HepG2 (cell line): ENCODE measurements around the gene STX8. TPM values are rescaled to one million over a fixed set of nuclear protein-coding genes. Genes with fewer than 3 reads are reported as not detected.
A peak's percentile ranks its signal among the peaks of the same experiment; 100 is the strongest.

Experiments
- ATAC-seq: fragments of 200-7000 bp; cut with Tn5 transposase; 3 replicates; pipeline ENCODE4 v1.9.1; 2020; ENCODE audit warnings: mild to moderate bottlenecking, moderate library complexity
- BruUV-seq: library from RNA; stranded (reverse); fragments of 400-500 nt; replicated peaks from 2 replicates; lab custom pipeline; 2021; lab: Mats Ljungman, UMichigan
- CTCF ChIA-PET: fragments of 300-600 bp; formaldehyde crosslinking; extraction: SDS; loops from one replicate; lab custom pipeline; 2021; ENCODE audit warnings: low total read pairs, inconsistent platforms, low intra/inter-chr PET ratio; lab: Yijun Ruan, JAX
- POLR2A ChIA-PET: fragments of 350-600 bp; sonication (Branson Sonifier 250); formaldehyde crosslinking; loops from one replicate; lab custom pipeline; 2020; ENCODE audit warnings: antibody characterized with exemption, inconsistent platforms; lab: Yijun Ruan, JAX
- DNase-seq: peaks from one replicate; pipeline ENCODE4 v3.0.0-alpha.2; 2015; ENCODE audit warnings: low spot score
- FAIRE-seq: peaks from 3 replicates; lab custom pipeline; 2011; peaks lifted over from hg19 to GRCh38; lab: Jason Lieb, UNC
- H2AFZ ChIP-seq: one replicate; pipeline ENCODE4 v1.6.1; 2011; ENCODE audit warnings: low read length, inconsistent platforms
- H3K27ac ChIP-seq: fragments of 300-600 bp; 3 replicates; pipeline ENCODE4 v1.8.0; 2011; ENCODE audit warnings: mixed run types, mild to moderate bottlenecking, mixed read lengths, low read length, inconsistent platforms; ENCODE audit not compliant: insufficient read depth; ENCODE audit errors: extremely low read length
- H3K27me3 ChIP-seq, 2 experiments: fragments of 200-600 bp in 1 of 2; 2 replicates in 1 of 2; 3 replicates in 1 of 2; pipeline versions ENCODE4 v1.6.0 to v1.8.0; 2011; ENCODE audit warnings: low read length in 2 of 2, mild to moderate bottlenecking in 2 of 2, moderate library complexity in 2 of 2, inconsistent platforms in 1 of 2; ENCODE audit not compliant: insufficient read depth in 2 of 2, control insufficient read depth in 1 of 2
- H3K36me3 ChIP-seq, 2 experiments: fragments of 200-600 bp in 1 of 2; replicated peaks in 1 of 2; 2 replicates in 1 of 2; 3 replicates in 1 of 2; pipeline versions ENCODE4 v1.5.1 to v1.8.0; 2011; ENCODE audit warnings: low read length in 2 of 2, inconsistent platforms in 1 of 2; ENCODE audit not compliant: insufficient read depth in 2 of 2, control insufficient read depth in 1 of 2
- H3K4me1 ChIP-seq: 2 replicates; pipeline ENCODE4 v1.5.1; 2012; ENCODE audit warnings: low read length, inconsistent platforms; ENCODE audit not compliant: insufficient read depth
- H3K4me2 ChIP-seq: 2 replicates; pipeline ENCODE4 v1.6.0; 2011; ENCODE audit warnings: low read depth, low read length, inconsistent platforms
- H3K4me3 ChIP-seq, 3 experiments: fragments of 200-600 bp in 1 of 3; sonication (generic), shearing (Covaris generic) in 1 of 3; replicated peaks in 1 of 3; 2 replicates each; pipeline ENCODE4 v1.5.1; 2011 to 2016; ENCODE audit warnings: low read length in 3 of 3, inconsistent platforms in 2 of 3, low read depth in 2 of 3, mild to moderate bottlenecking in 2 of 3, control low read depth in 1 of 3, mixed read lengths in 1 of 3; ENCODE audit not compliant: insufficient read depth in 1 of 3
- H3K79me2 ChIP-seq: one replicate; pipeline ENCODE4 v1.6.1; 2011; ENCODE audit warnings: low read length, inconsistent platforms; ENCODE audit not compliant: insufficient read depth
- H3K9ac ChIP-seq: 2 replicates; pipeline ENCODE4 v1.6.0; 2011; ENCODE audit warnings: mild to moderate bottlenecking, low read depth, low read length, inconsistent platforms; ENCODE audit not compliant: insufficient read depth
- H3K9me3 ChIP-seq: 2 replicates; pipeline ENCODE4 v1.5.1; 2012; ENCODE audit warnings: mild to moderate bottlenecking, low read length
- H4K20me1 ChIP-seq: 2 replicates; pipeline ENCODE4 v1.6.0; 2011; ENCODE audit warnings: inconsistent platforms, mild to moderate bottlenecking, low read length, moderate library complexity; ENCODE audit not compliant: insufficient read depth
- CEBPB ChIP-seq: IDR thresholded peaks from 2 replicates; pipeline ENCODE4 v1.6.1; 2011; ENCODE audit warnings: low read depth, low read length, improper control_type of control experiment, borderline replicate concordance
- ELF1 ChIP-seq: sonication (generic); formaldehyde crosslinking; IDR thresholded peaks from 2 replicates; pipeline ENCODE4 v1.4.0; 2020; ENCODE audit warnings: missing genetic modification reagents
- GFI1 ChIP-seq: sonication (generic); formaldehyde crosslinking; IDR thresholded peaks from 2 replicates; pipeline ENCODE4 v1.5.0; 2020; ENCODE audit warnings: missing genetic modification reagents, mild to moderate bottlenecking, borderline replicate concordance
- IRF1 ChIP-seq: sonication (generic); formaldehyde crosslinking; IDR thresholded peaks from 2 replicates; pipeline ENCODE4 v1.4.0; 2020; ENCODE audit warnings: low read depth, mild to moderate bottlenecking, missing genetic modification reagents
- LBX2 ChIP-seq: sonication (generic); formaldehyde crosslinking; IDR thresholded peaks from 2 replicates; pipeline ENCODE4 v1.5.0; 2020; ENCODE audit warnings: missing genetic modification reagents, mild to moderate bottlenecking, borderline replicate concordance
- MXD4 ChIP-seq: IDR thresholded peaks from 2 replicates; pipeline ENCODE4 v1.6.1; 2016; ENCODE audit warnings: mild to moderate bottlenecking, missing biosample characterization, missing genetic modification reagents
- PHF21A ChIP-seq: sonication (generic); formaldehyde crosslinking; IDR thresholded peaks from 2 replicates; pipeline ENCODE4 v1.5.0; 2020; ENCODE audit warnings: mild to moderate bottlenecking, missing genetic modification reagents
- SMAD3 ChIP-seq: sonication (generic); formaldehyde crosslinking; IDR thresholded peaks from 2 replicates; pipeline ENCODE4 v1.4.0; 2020; ENCODE audit warnings: missing genetic modification reagents
- SRSF4 ChIP-seq: fragments of 200-400 bp; formaldehyde crosslinking; IDR thresholded peaks from one replicate; pipeline ENCODE4 v1.6.1; 2018; ENCODE audit warnings: mild to moderate bottlenecking, low read depth, low read length, moderate library complexity; ENCODE audit not compliant: poor library complexity, severe bottlenecking
- TOE1 ChIP-seq: sonication (generic); formaldehyde crosslinking; IDR thresholded peaks from 2 replicates; pipeline ENCODE4 v1.4.0; 2020; ENCODE audit warnings: mild to moderate bottlenecking, missing genetic modification reagents
- ZNF124 ChIP-seq: sonication (generic); formaldehyde crosslinking; IDR thresholded peaks from 2 replicates; pipeline ENCODE4 v1.4.0; 2020; ENCODE audit warnings: missing genetic modification reagents
- ZNF263 ChIP-seq: sonication (generic); formaldehyde crosslinking; IDR thresholded peaks from 2 replicates; pipeline ENCODE4 v1.4.0; 2020; ENCODE audit warnings: missing genetic modification reagents
- ZNF275 ChIP-seq: sonication (generic); formaldehyde crosslinking; IDR thresholded peaks from 2 replicates; pipeline ENCODE4 v1.8.0; 2022; ENCODE audit warnings: missing genetic modification reagents, mild to moderate bottlenecking, inconsistent platforms, borderline replicate concordance
- ZNF431 ChIP-seq: sonication (generic); formaldehyde crosslinking; IDR thresholded peaks from 2 replicates; pipeline ENCODE4 v1.9.0; 2022; ENCODE audit warnings: missing genetic modification reagents, low read depth, mild to moderate bottlenecking, borderline replicate concordance
- ZNF510 ChIP-seq: sonication (generic); formaldehyde crosslinking; IDR thresholded peaks from 2 replicates; pipeline ENCODE4 v1.4.0; 2020; ENCODE audit warnings: low read depth, mild to moderate bottlenecking, missing genetic modification reagents
- WGBS: methylation state at CpG from one replicate; pipeline ENCODE4 v1.1.6; 2017; ENCODE audit warnings: low lambda C conversion rate; 5-methylcytosine and 5-hydroxymethylcytosine counted together
- in situ Hi-C: cut with HindIII; loops from 2 replicates; pipeline ENCODE4 v1.10.0; 2017; ENCODE audit warnings: low pct_unique_long_range_greater_than_20kb; ENCODE audit not compliant: extremely low pct_ligation_motif_present
- intact Hi-C: fragments of 100-400 bp; cut with micrococcal nuclease; formaldehyde crosslinking; loops from one replicate; pipeline ENCODE4 v1.10.0; 2022; ENCODE audit not compliant: unreplicated experiment
- polyA plus RNA-seq, 8 experiments: library from polyadenylated mRNA; depleted of rRNA in 3 of 8; stranded (reverse) in 7 of 8; unstranded in 1 of 8; fragments of >200 nt; fragmentation: Illumina TruSeq in 4 of 8; extraction: Trizol in 4 of 8; gene quantifications; 2 replicates each; pipeline versions ENCODE4 v1.2.1 to v1.2.3, GENCODE V29; 2011 to 2016; ENCODE audit warnings: low read depth in 4 of 8, missing spikeins in 1 of 8, mixed read lengths in 1 of 8; ENCODE audit not compliant: insufficient read depth in 1 of 8
- total RNA-seq, 5 experiments: library from RNA; depleted of rRNA; stranded (reverse); fragments of >200 nt; fragmentation: Illumina TruSeq; extraction: Trizol; gene quantifications; 2 replicates each; pipeline ENCODE4 v1.2.3, GENCODE V29; 2016; ENCODE audit warnings: low read depth in 1 of 5
- TF ChIP-seq, protein P1 (sequence below): sonication (generic); formaldehyde crosslinking; IDR thresholded peaks from 2 replicates; pipeline ENCODE4 v1.4.0; 2020; ENCODE audit warnings: missing genetic modification reagents

STX8 gene
- total and polyA plus RNA-seq, 2 of the 13 experiments (the other 11 are each of a cell fraction or from before 2014, with no cell fraction given), result 36.4 to 53.6 TPM

DNA sequence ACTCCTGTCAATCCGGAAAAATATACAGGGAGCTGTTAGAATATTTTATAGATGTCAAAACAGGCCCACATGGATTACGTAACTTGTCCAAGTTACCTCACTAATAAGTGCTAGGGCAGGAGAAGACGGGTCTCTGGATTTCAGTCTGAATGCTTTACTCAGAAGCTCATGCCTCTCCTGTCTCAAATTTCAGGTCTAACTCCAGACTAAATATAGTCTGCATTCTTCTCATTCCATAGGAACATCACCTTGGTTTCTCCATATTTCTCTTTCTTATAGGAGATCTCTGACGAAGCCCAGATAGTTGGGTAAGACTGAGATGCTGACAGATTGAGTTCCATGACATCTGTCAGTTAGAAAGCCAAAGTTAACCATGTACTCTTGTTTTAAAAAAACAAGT is 174.2 kb downstream of the STX8 start:
- CTCF ChIA-PET, result no interaction called here
- intact Hi-C loops, result no loop called here
- Histone ChIP-seq H2AFZ (no peak overlapping the region), H3K4me1 (no peaks in the 10 kb centered on the region), H3K27me3 (no peaks in the 10 kb centered on the region), H3K79me2 (no peaks in the 10 kb centered on the region), H3K36me3 (no peaks in the 10 kb centered on the region), H3K27ac (no peak overlapping the region), H3K9ac (no peak overlapping the region), H4K20me1 (no peaks in the 10 kb centered on the region), H3K4me3 (no peak overlapping the region), H3K9me3 (no peaks in the 10 kb centered on the region), H3K4me2 (no peak overlapping the region)
- POLR2A ChIA-PET, result no interaction called here
- in situ Hi-C loops, result loop anchor here (10.0 kb wide), 1 partner anchor 113 kb away; no protein-coding TSS in a partner anchor
- TF ChIP-seq IRF1 (CRISPR knock-in tag), result no peak
- TF ChIP-seq ELF1, result no peak
- peak; percentile 78 for TF ChIP-seq CEBPB
- no peak for TF ChIP-seq GFI1 (CRISPR knock-in tag)
- ATAC-seq (no peak), DNase-seq (no peak), FAIRE-seq (no peak)
- WGBS, result 87% methylated on average over 4 of the region's 4 CpGs
- no TSS peak for BruUV-seq

GRCh38 chr17:9389111-9389527 is 186.5 kb downstream of the STX8 start:
- WGBS, result 87% methylated on average over 3 of the region's 3 CpGs
- Histone ChIP-seq H3K36me3 (no peaks in the 10 kb centered on the region; a peak in 1 of 5 replicates), H3K4me2 (no peak overlapping the region), H3K4me1 (0 out of 2 replicates have a peak, but pooled peaks cover 7% of the 10 kb centered on the region), H3K27me3 (no peaks in the 10 kb centered on the region), H3K27ac (no peak overlapping the region), H3K4me3 (no peak overlapping the region), H3K9ac (no peak overlapping the region), H4K20me1 (no peaks in the 10 kb centered on the region), H2AFZ (no peak overlapping the region), H3K9me3 (peaks cover 10% of the 10 kb centered on the region), H3K79me2 (no peaks in the 10 kb centered on the region)
- FAIRE-seq (no peak), DNase-seq (peak; percentile 4), ATAC-seq (no peak)
- BruUV-seq, result no TSS peak
- POLR2A ChIA-PET, result no interaction called here
- in situ Hi-C loops, result no loop called here
- intact Hi-C loops, result no loop called here
- CTCF ChIA-PET, result no interaction called here
- TF ChIP-seq ZNF431 (no peak), ZNF263 (CRISPR knock-in tag) (no peak), ZNF510 (CRISPR knock-in tag) (no peak), LBX2 (no peak), SMAD3 (CRISPR knock-in tag) (no peak), ZNF124 (no peak), MXD4 (CRISPR knock-in tag) (no peak), ZNF275 (CRISPR knock-in tag) (no peak), GFI1 (CRISPR knock-in tag) (no peak), TOE1 (CRISPR knock-in tag) (no peak), PHF21A (CRISPR knock-in tag) (no peak), SRSF4 (no peak)
- TF ChIP-seq, protein P1, sequence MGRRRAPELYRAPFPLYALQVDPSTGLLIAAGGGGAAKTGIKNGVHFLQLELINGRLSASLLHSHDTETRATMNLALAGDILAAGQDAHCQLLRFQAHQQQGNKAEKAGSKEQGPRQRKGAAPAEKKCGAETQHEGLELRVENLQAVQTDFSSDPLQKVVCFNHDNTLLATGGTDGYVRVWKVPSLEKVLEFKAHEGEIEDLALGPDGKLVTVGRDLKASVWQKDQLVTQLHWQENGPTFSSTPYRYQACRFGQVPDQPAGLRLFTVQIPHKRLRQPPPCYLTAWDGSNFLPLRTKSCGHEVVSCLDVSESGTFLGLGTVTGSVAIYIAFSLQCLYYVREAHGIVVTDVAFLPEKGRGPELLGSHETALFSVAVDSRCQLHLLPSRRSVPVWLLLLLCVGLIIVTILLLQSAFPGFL (CRISPR knock-in tag), result no peak
